HCT116 (cell line): ENCODE data around the gene RPL18. TPM values are rescaled to one million over a fixed set of nuclear protein-coding genes. Genes with fewer than 3 reads are reported as not detected.

Experiments
- ATAC-seq: fragments of 200-7000 bp; cut with Tn5 transposase; 2 replicates; pipeline ENCODE4 v1.9.1; 2020; ENCODE audit warnings: mild to moderate bottlenecking, moderate library complexity
- BruUV-seq: library from RNA; stranded (reverse); fragments of 400-500 nt; replicated peaks from 2 replicates; lab custom pipeline; 2021; lab: Mats Ljungman, UMichigan
- CTCF ChIA-PET: fragments of 300-600 bp; sonication (Branson Sonifier 250); formaldehyde crosslinking; loops from one replicate; lab custom pipeline; 2021; ENCODE audit warnings: antibody characterized with exemption; lab: Charles Lee
- POLR2A ChIA-PET: fragments of 300-600, 350-600 bp; sonication (Branson Sonifier 250); formaldehyde crosslinking; loops from one replicate; lab custom pipeline; 2021; ENCODE audit warnings: antibody characterized with exemption; lab: Charles Lee
- RAD21 ChIA-PET, 2 experiments: fragments of 300-600 bp; sonication (Branson Sonifier 250); formaldehyde crosslinking; loops; one replicate each; lab custom pipeline; 2023; ENCODE audit warnings: low total read pairs in 2 of 2; ENCODE audit not compliant: uncharacterized antibody in 2 of 2, unreplicated experiment in 2 of 2, low non-redundant PET in 1 of 2; lab: Charles Lee
- DNase-seq: peaks from one replicate; pipeline ENCODE4 v3.0.0-alpha.2; 2010; ENCODE audit warnings: low read depth, low spot score
- H2AFZ ChIP-seq: fragments of 200-600 bp; shearing (Covaris generic), sonication (generic); 2 replicates; pipeline ENCODE4 v1.6.1; 2017; ENCODE audit warnings: low read depth, mixed run types, mixed read lengths, antibody characterized with exemption, low read length; ENCODE audit not compliant: poor library complexity, severe bottlenecking
- H3K27ac ChIP-seq: 2 replicates; pipeline ENCODE4 v1.5.1; 2012; ENCODE audit warnings: low read depth, low read length
- H3K27me3 ChIP-seq: fragments of 200-600 bp; sonication (generic); 2 replicates; pipeline ENCODE4 v1.6.1; 2016; ENCODE audit warnings: mixed run types, low read length, mixed read lengths; ENCODE audit not compliant: insufficient read depth
- H3K36me3 ChIP-seq, 2 experiments: fragments of 200-500 bp in 1 of 2; fragments of 200-600 bp in 1 of 2; sonication (Bioruptor generic) in 1 of 2; sonication (generic) in 1 of 2; 2 replicates each; pipeline versions ENCODE4 v1.5.1 to v1.6.1; 2014 to 2016; ENCODE audit warnings: low read length in 2 of 2, inconsistent platforms in 1 of 2, mixed read lengths in 1 of 2, mixed run types in 1 of 2; ENCODE audit not compliant: insufficient read depth in 2 of 2, control insufficient read depth in 1 of 2
- H3K4me1 ChIP-seq, 2 experiments: fragments of 200-600 bp in 1 of 2; sonication (generic) in 1 of 2; 2 replicates each; pipeline versions ENCODE4 v1.5.1 to v1.6.1; 2012 to 2017; ENCODE audit warnings: low read length in 2 of 2, inconsistent platforms in 1 of 2, mild to moderate bottlenecking in 1 of 2, mixed read lengths in 1 of 2, mixed run types in 1 of 2, moderate library complexity in 1 of 2; ENCODE audit not compliant: insufficient read depth in 2 of 2, control insufficient read depth in 1 of 2
- H3K4me2 ChIP-seq: fragments of 200-600 bp; sonication (generic); 2 replicates; pipeline ENCODE4 v1.6.1; 2017; ENCODE audit warnings: mixed run types, low read length, mixed read lengths
- H3K4me3 ChIP-seq, 2 experiments: fragments of 200-600 bp in 1 of 2; sonication (generic) in 1 of 2; replicated peaks in 1 of 2; 2 replicates each; pipeline ENCODE4 v1.5.1; 2011 to 2016; ENCODE audit warnings: low read length in 2 of 2, control low read depth in 1 of 2, low read depth in 1 of 2, mild to moderate bottlenecking in 1 of 2, mixed read lengths in 1 of 2, mixed run types in 1 of 2
- H3K79me2 ChIP-seq: fragments of 200-600 bp; sonication (generic); 2 replicates; pipeline ENCODE4 v1.6.1; 2017; ENCODE audit warnings: mild to moderate bottlenecking, mixed run types, low read length, moderate library complexity, mixed read lengths; ENCODE audit not compliant: insufficient read depth
- H3K9ac ChIP-seq: fragments of 200-600 bp; sonication (generic); 2 replicates; pipeline ENCODE4 v1.6.1; 2016; ENCODE audit warnings: low read length, mixed read lengths
- H3K9me2 ChIP-seq: fragments of 200-600 bp; sonication (generic), shearing (Covaris generic); 2 replicates; pipeline ENCODE4 v1.6.1; 2017; ENCODE audit warnings: mixed run types, mild to moderate bottlenecking, moderate library complexity; ENCODE audit not compliant: insufficient read depth
- H3K9me3 ChIP-seq, 2 experiments: fragments of 200-500 bp in 1 of 2; fragments of 200-600 bp in 1 of 2; sonication (Bioruptor generic) in 1 of 2; sonication (generic) in 1 of 2; 2 replicates each; pipeline ENCODE4 v1.6.1; 2014 to 2017; ENCODE audit warnings: low read length in 2 of 2, mixed read lengths in 2 of 2, inconsistent platforms in 1 of 2, low read depth in 1 of 2, mild to moderate bottlenecking in 1 of 2, mixed run types in 1 of 2, moderate library complexity in 1 of 2; ENCODE audit not compliant: control insufficient read depth in 1 of 2, insufficient read depth in 1 of 2
- H4K20me1 ChIP-seq: fragments of 200-600 bp; sonication (generic), shearing (Covaris generic); 2 replicates; pipeline ENCODE4 v1.6.1; 2017; ENCODE audit warnings: mixed run types, mild to moderate bottlenecking, moderate library complexity; ENCODE audit not compliant: insufficient read depth
- CBX3 ChIP-seq: IDR thresholded peaks from 2 replicates; pipeline ENCODE4 v1.6.1; 2012; ENCODE audit warnings: low read depth
- EGR1 ChIP-seq: IDR thresholded peaks from 2 replicates; pipeline ENCODE4 v1.6.1; 2012; ENCODE audit warnings: low read depth
- ELF1 ChIP-seq: IDR thresholded peaks from 2 replicates; pipeline ENCODE4 v1.6.1; 2012; ENCODE audit warnings: low read depth, borderline replicate concordance
- EZH2 ChIP-seq: fragments of 200-600 bp; sonication (generic); IDR thresholded peaks from 2 replicates; pipeline ENCODE4 v1.6.1; 2017; ENCODE audit warnings: antibody characterized with exemption, mixed run types
- FOSL1 ChIP-seq: IDR thresholded peaks from 2 replicates; pipeline ENCODE4 v1.6.1; 2012; ENCODE audit warnings: low read depth
- JUND ChIP-seq: IDR thresholded peaks from 2 replicates; pipeline ENCODE4 v1.6.1; 2012
- POLR2A ChIP-seq: IDR thresholded peaks from 2 replicates; pipeline ENCODE4 v1.7.0; 2011; ENCODE audit warnings: borderline replicate concordance; ENCODE audit not compliant: insufficient read depth, insufficient read length; ENCODE audit errors: extremely low read depth
- RAD21 ChIP-seq: IDR thresholded peaks from 2 replicates; pipeline ENCODE4 v1.6.1; 2012; ENCODE audit warnings: low read depth, mild to moderate bottlenecking
- SIN3A ChIP-seq: IDR thresholded peaks from 2 replicates; pipeline ENCODE4 v1.6.1; 2012; ENCODE audit warnings: low read depth
- SP1 ChIP-seq: IDR thresholded peaks from 2 replicates; pipeline ENCODE4 v1.6.1; 2012; ENCODE audit warnings: low read depth
- SRF ChIP-seq: IDR thresholded peaks from 2 replicates; pipeline ENCODE4 v1.6.1; 2012; ENCODE audit warnings: low read depth
- TCF7L2 ChIP-seq: IDR thresholded peaks from 2 replicates; pipeline ENCODE4 v1.7.0; 2011; ENCODE audit warnings: borderline replicate concordance, inconsistent platforms; ENCODE audit not compliant: insufficient read depth, insufficient read length; ENCODE audit errors: extremely low read depth
- YY1 ChIP-seq: IDR thresholded peaks from 2 replicates; pipeline ENCODE4 v1.6.1; 2011; ENCODE audit warnings: low read length, low read depth, moderate library complexity, mild to moderate bottlenecking; ENCODE audit not compliant: insufficient replicate concordance; ENCODE audit errors: extremely low read depth
- ZFX ChIP-seq: fragments of 450-650 bp; IDR thresholded peaks from 2 replicates; pipeline ENCODE4 v1.6.1; 2017
- ZNF274 ChIP-seq: fragments of 200-500 bp; sonication (Bioruptor generic); IDR thresholded peaks from 2 replicates; pipeline ENCODE4 v1.6.1; 2014; ENCODE audit warnings: mild to moderate bottlenecking, low read depth, low read length, inconsistent platforms
- intact Hi-C: fragments of 100-400 bp; cut with micrococcal nuclease; formaldehyde crosslinking; loops from 2 replicates; pipeline ENCODE4 v1.10.0; 2022
- total RNA-seq: library from RNA; stranded (reverse); gene quantifications from one replicate; pipeline ENCODE4 v1.2.1, GENCODE V29; 2021; ENCODE audit not compliant: unreplicated experiment
- TF ChIP-seq, protein P1 (sequence below): IDR thresholded peaks from 2 replicates; pipeline ENCODE4 v1.6.1; 2012
- TF ChIP-seq, protein P2 (sequence below): IDR thresholded peaks from 2 replicates; pipeline ENCODE4 v1.6.1; 2012

Gene RPL18
- total RNA-seq, 1 experiment from 2014 or later = 2,006 TPM

DNA sequence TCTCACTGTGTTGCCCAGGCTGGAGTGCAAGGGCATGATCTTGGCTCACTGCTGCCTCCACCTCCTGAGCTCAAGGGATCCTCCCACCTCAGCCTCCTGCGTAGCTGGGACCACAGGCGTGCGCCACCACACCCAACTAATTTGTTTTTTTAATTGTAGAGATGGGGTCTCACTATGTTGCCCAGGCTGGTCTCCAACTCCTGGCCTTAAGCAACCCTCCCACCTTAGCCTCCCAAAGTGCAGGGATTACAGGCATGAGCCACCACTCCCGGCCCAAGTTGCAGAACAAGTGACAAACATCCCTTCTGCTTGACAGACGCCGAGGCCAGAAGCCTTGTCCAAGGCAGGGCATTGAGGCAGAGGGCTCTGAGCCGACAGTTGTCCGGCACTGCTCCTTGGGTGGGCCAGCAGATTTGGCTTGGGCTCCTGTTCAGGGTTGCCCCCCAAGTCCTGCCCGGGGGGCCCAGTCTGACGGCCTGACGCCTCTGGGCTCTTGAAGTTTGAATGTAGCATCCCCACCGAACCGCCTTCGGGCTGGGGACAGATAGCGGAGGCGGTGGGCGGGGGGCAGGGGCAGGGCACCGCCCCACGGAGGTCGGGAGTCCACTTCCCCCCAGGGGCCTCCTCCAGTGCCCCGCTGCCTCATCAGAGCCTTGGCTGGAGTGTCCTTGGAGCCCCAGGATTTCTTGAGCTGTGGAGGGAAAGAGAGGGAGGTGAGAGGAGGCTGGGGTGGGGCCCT, 18.1 kb downstream of the RPL18 start:
- Histone ChIP-seq H3K9me3 (no peaks in the 10 kb centered on the region), H3K9ac (no peak overlapping the region), H3K36me3 (no peaks in the 10 kb centered on the region), H3K27ac (no peak overlapping the region), H4K20me1 (no peaks in the 10 kb centered on the region), H3K79me2 (no peaks in the 10 kb centered on the region), H3K9me2 (no peaks in the 10 kb centered on the region), H3K4me1 (no peaks in the 10 kb centered on the region), H3K4me3 (no peak overlapping the region), H3K4me2 (no peak overlapping the region), H3K27me3 (no peaks in the 10 kb centered on the region), H2AFZ (no peak overlapping the region)
- ChIA-PET RAD21 (no interaction called here), POLR2A (no interaction called here), CTCF (interaction anchor here (1.4 kb wide), 1 partner anchor 9 kb away, joined by 4 read pairs; no protein-coding TSS in a partner anchor)
- BruUV-seq = no TSS peak
- intact Hi-C loops = no loop called here
- TF ChIP-seq ZNF274 (no peak), RAD21 (no peak), EGR1 (no peak), YY1 (no peak), ELF1 (no peak), CBX3 (no peak), ZFX (no peak), TCF7L2 (no peak), FOSL1 (no peak), SP1 (no peak), SIN3A (no peak), EZH2 (no peak), JUND (no peak), SRF (no peak), POLR2A (no peak)
- TF ChIP-seq, protein P1, sequence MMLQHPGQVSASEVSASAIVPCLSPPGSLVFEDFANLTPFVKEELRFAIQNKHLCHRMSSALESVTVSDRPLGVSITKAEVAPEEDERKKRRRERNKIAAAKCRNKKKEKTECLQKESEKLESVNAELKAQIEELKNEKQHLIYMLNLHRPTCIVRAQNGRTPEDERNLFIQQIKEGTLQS = no peak
- TF ChIP-seq, protein P2, sequence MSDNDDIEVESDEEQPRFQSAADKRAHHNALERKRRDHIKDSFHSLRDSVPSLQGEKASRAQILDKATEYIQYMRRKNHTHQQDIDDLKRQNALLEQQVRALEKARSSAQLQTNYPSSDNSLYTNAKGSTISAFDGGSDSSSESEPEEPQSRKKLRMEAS = no peak
- DNase-seq (no peak), ATAC-seq (no peak)
